Measurements from ENCODE around the gene UGT1A4.

The UGT1A4 gene

GRCh38 chr2:233792720-233793119 lies 74.2 kb downstream of the UGT1A4 start:
- DNase-seq: no peak

- no peak for DNase-seq
Measured at GRCh38 chr2:233793465-233794127, 75.1 kb downstream of the UGT1A4 start.

GRCh38 chr2:233794128-233794658 lies 75.7 kb downstream of the UGT1A4 start:
- DNase-seq: no peak

GRCh38 chr2:233795735-233796171 lies 77.2 kb downstream of the UGT1A4 start:
- DNase-seq: no peak

GRCh38 chr2:233796254-233796653 lies 77.7 kb downstream of the UGT1A4 start:
- DNase-seq: no peak

- no peak for DNase-seq
Measured at GRCh38 chr2:233798335-233799086, 80.0 kb downstream of the UGT1A4 start.

GRCh38 chr2:233799087-233799665 lies 80.6 kb downstream of the UGT1A4 start:
- DNase-seq: no peak

- no peak for DNase-seq
Measured at GRCh38 chr2:233799716-233800115, 81.2 kb downstream of the UGT1A4 start.

- DNase-seq: no peak
Measured at GRCh38 chr2:233800208-233800607, 81.7 kb downstream of the UGT1A4 start.

- no peak for DNase-seq
Measured at GRCh38 chr2:233801357-233802131, 83.0 kb downstream of the UGT1A4 start.

GRCh38 chr2:233802132-233802815 lies 83.7 kb downstream of the UGT1A4 start:
- no peak for DNase-seq

GRCh38 chr2:233803292-233803911 lies 84.9 kb downstream of the UGT1A4 start:
- no peak for DNase-seq

GRCh38 chr2:233803994-233804393 lies 85.5 kb downstream of the UGT1A4 start:
- DNase-seq: no peak

- DNase-seq: no peak
Measured at GRCh38 chr2:233807215-233807865, 88.8 kb downstream of the UGT1A4 start.

- no peak for DNase-seq
Measured at GRCh38 chr2:233807966-233808935, 89.7 kb downstream of the UGT1A4 start.

- no peak for DNase-seq
Measured at GRCh38 chr2:233810385-233810784, 91.8 kb downstream of the UGT1A4 start.

- no peak for DNase-seq
Measured at GRCh38 chr2:233811087-233811486, 92.6 kb downstream of the UGT1A4 start.

- no peak for DNase-seq
Measured at GRCh38 chr2:233811732-233812131, 93.2 kb downstream of the UGT1A4 start.

GRCh38 chr2:233813236-233814055 lies 94.9 kb downstream of the UGT1A4 start:
- DNase-seq: no peak

Measured in activated CD4-positive, alpha-beta T cell treated with anti-CD3 and anti-CD28 coated beads, Interleukin-10, Interleukin-2, amounts not matched to agents 100 ng/mL and 50 ng/mL, durations not matched to agents 16 hours and 8 hours (primary cell).